Neural cell (in vitro differentiated cells): Measurements from ENCODE around the gene COL28A1. TPM values are rescaled to one million over a fixed set of nuclear protein-coding genes. Genes with fewer than 3 reads are reported as not detected.
A peak's percentile ranks its signal among the peaks of the same experiment; 100 is the strongest.

Experiments used
- H2AFZ ChIP-seq: fragments of 200-600, 300-800 bp; sonication (generic), shearing (Covaris generic); 2 replicates; pipeline ENCODE4 v1.6.0; 2014; ENCODE audit warnings: low read depth, mild to moderate bottlenecking, antibody characterized with exemption, low read length, moderate library complexity
- H3F3A ChIP-seq: fragments of 200-600 bp; shearing (Covaris generic); 2 replicates; pipeline ENCODE4 v1.6.1; 2016; ENCODE audit warnings: mild to moderate bottlenecking, moderate library complexity, mixed read lengths, antibody characterized with exemption, low read length; ENCODE audit not compliant: insufficient read depth, poor library complexity, severe bottlenecking
- H3K27ac ChIP-seq: fragments of 200-600, 300-800 bp; sonication (generic), shearing (Covaris generic); 2 replicates; pipeline ENCODE4 v1.5.1; 2014; ENCODE audit warnings: mild to moderate bottlenecking, low read length, moderate library complexity
- H3K27me3 ChIP-seq: fragments of 300-800, 200-600 bp; sonication (generic), shearing (Covaris generic); 2 replicates; pipeline ENCODE4 v1.6.0; 2014; ENCODE audit warnings: mild to moderate bottlenecking, low read depth, low read length, moderate library complexity; ENCODE audit not compliant: insufficient read depth
- H3K36me3 ChIP-seq: fragments of 300-800, 200-600 bp; sonication (generic), shearing (Covaris generic); 2 replicates; pipeline ENCODE4 v1.5.1; 2014; ENCODE audit warnings: mild to moderate bottlenecking, antibody characterized with exemption, low read length, moderate library complexity; ENCODE audit not compliant: insufficient read depth
- H3K4me2 ChIP-seq: fragments of 300-800, 200-600 bp; sonication (generic), shearing (Covaris generic); 2 replicates; pipeline ENCODE4 v1.6.0; 2014; ENCODE audit warnings: mild to moderate bottlenecking, low read length
- H3K4me3 ChIP-seq: fragments of 300-800, 200-600 bp; sonication (generic), shearing (Covaris generic); 2 replicates; pipeline ENCODE4 v1.5.1; 2014; ENCODE audit warnings: mild to moderate bottlenecking, low read length, moderate library complexity
- H3K79me2 ChIP-seq: fragments of 200-600 bp; shearing (Covaris generic); replicated peaks from 2 replicates; pipeline ENCODE4 v1.6.0; 2014; ENCODE audit warnings: mild to moderate bottlenecking, low read length, moderate library complexity; ENCODE audit not compliant: insufficient read depth
- H3K9ac ChIP-seq: fragments of 300-800, 200-600 bp; sonication (generic), shearing (Covaris generic); 2 replicates; pipeline ENCODE4 v1.6.1; 2016; ENCODE audit warnings: mild to moderate bottlenecking, low read length, mixed read lengths
- H3K9me2 ChIP-seq: fragments of 200-600 bp; shearing (Covaris generic); 2 replicates; pipeline ENCODE4 v1.6.1; 2016; ENCODE audit warnings: mild to moderate bottlenecking, low read length, mixed read lengths; ENCODE audit not compliant: insufficient read depth
- H3K9me3 ChIP-seq: fragments of 200-600, 300-800 bp; sonication (generic), shearing (Covaris generic); 2 replicates; pipeline ENCODE4 v1.6.1; 2016; ENCODE audit warnings: mild to moderate bottlenecking, mixed run types, low read length, moderate library complexity, mixed read lengths
- H4K20me1 ChIP-seq: fragments of 200-600 bp; shearing (Covaris generic); 2 replicates; pipeline ENCODE4 v1.6.1; 2016; ENCODE audit warnings: mild to moderate bottlenecking, mixed run types; ENCODE audit not compliant: insufficient read depth
- CTCF ChIP-seq: fragments of 450-650 bp; IDR thresholded peaks from 2 replicates; pipeline ENCODE4 v1.5.1; 2014; ENCODE audit warnings: antibody characterized with exemption, mild to moderate bottlenecking, moderate library complexity; ENCODE audit not compliant: poor library complexity, severe bottlenecking
- EP300 ChIP-seq: fragments of 450-650 bp; conservative IDR thresholded peaks from 2 replicates; pipeline ENCODE4 v1.6.1; 2014; ENCODE audit warnings: antibody characterized with exemption, mild to moderate bottlenecking, moderate library complexity; ENCODE audit not compliant: poor library complexity, severe bottlenecking
- EZH2 ChIP-seq: fragments of 200-600, 300-800 bp; shearing (Covaris generic), sonication (generic); IDR thresholded peaks from 2 replicates; pipeline ENCODE4 v1.6.1; 2014; ENCODE audit warnings: antibody characterized with exemption, low read length, borderline replicate concordance, mild to moderate bottlenecking; ENCODE audit not compliant: insufficient read depth, poor library complexity, severe bottlenecking
- MXI1 ChIP-seq: fragments of 450-650 bp; conservative IDR thresholded peaks from 2 replicates; pipeline ENCODE4 v1.6.1; 2014; ENCODE audit warnings: antibody characterized with exemption, mild to moderate bottlenecking; ENCODE audit not compliant: poor library complexity, severe bottlenecking
- POLR2AphosphoS5 ChIP-seq: IDR thresholded peaks from 2 replicates; pipeline ENCODE4 v1.6.1; 2012
- RAD21 ChIP-seq: fragments of 450-650 bp; conservative IDR thresholded peaks from 2 replicates; pipeline ENCODE4 v1.6.1; 2014; ENCODE audit warnings: antibody characterized with exemption, mild to moderate bottlenecking, moderate library complexity
- SMC3 ChIP-seq: fragments of 450-650 bp; conservative IDR thresholded peaks from 2 replicates; pipeline ENCODE4 v1.6.1; 2014; ENCODE audit warnings: antibody characterized with exemption, mild to moderate bottlenecking, moderate library complexity; ENCODE audit not compliant: poor library complexity
- TAF1 ChIP-seq: IDR thresholded peaks from 2 replicates; pipeline ENCODE4 v1.6.1; 2012; ENCODE audit warnings: low read depth
- polyA plus RNA-seq: library from polyadenylated mRNA; depleted of rRNA; stranded (reverse); fragments of >200 nt; gene quantifications from 2 replicates; pipeline ENCODE4 v1.2.3, GENCODE V29; 2014
- TF ChIP-seq, protein P1 (sequence below): IDR thresholded peaks from 2 replicates; pipeline ENCODE4 v1.6.1; 2012; ENCODE audit warnings: borderline replicate concordance

The COL28A1 gene
- polyA plus RNA-seq, 1 donor from 2014 or later = 1.0 TPM

DNA sequence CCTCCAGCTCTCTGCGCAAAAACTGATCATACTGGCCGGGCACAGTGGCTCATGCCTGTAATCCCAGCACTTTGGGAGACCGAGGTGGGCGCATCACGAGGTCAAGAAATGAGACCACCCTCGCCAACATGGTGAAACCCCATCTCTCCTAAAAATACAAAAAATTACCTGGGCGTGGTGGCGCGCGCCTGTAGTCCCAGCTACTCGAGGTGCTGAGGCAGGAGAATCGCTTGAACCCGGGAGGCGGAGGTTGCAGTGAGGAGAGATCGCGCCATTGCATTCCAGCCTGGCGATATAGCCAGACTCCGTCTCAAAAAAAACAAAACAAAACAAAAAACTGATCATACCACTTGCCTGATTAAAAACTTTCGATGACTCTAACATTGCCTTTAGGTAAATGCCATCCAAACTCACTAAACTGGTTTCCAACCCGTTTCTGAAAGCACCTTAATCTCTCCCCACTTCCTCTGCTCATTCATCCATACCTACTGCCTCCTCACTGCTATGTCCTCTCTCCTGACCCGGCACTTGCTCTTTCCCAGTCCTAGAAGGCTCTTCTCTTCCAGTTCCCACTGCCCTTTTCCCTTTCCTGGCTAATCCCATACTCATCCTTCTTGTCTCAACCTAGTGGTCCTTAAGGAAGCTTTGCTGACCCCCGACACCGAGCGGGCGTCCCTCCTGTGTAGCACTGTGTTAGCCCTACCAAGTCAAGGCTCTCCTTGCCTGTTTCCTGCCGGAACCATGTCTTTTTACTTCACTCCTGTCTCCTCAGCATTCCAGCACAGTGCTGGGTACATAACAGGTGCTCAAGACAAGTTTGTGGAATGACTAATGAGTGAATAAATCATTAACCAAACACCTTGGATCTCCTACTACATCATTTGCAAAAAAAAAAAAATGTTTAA lies 30.3 kb upstream of the COL28A1 start:
- Histone ChIP-seq H3K27ac (no peak overlapping the region), H3K9ac (peak overlapping the region; percentile 74)
- TF ChIP-seq EZH2 = no peak
- TF ChIP-seq POLR2AphosphoS5 = no peak
- no peak for TF ChIP-seq EP300
- no peak for TF ChIP-seq MXI1
- no peak for TF ChIP-seq RAD21
- TF ChIP-seq CTCF = no peak
- no peak for TF ChIP-seq TAF1
- TF ChIP-seq, protein P1, sequence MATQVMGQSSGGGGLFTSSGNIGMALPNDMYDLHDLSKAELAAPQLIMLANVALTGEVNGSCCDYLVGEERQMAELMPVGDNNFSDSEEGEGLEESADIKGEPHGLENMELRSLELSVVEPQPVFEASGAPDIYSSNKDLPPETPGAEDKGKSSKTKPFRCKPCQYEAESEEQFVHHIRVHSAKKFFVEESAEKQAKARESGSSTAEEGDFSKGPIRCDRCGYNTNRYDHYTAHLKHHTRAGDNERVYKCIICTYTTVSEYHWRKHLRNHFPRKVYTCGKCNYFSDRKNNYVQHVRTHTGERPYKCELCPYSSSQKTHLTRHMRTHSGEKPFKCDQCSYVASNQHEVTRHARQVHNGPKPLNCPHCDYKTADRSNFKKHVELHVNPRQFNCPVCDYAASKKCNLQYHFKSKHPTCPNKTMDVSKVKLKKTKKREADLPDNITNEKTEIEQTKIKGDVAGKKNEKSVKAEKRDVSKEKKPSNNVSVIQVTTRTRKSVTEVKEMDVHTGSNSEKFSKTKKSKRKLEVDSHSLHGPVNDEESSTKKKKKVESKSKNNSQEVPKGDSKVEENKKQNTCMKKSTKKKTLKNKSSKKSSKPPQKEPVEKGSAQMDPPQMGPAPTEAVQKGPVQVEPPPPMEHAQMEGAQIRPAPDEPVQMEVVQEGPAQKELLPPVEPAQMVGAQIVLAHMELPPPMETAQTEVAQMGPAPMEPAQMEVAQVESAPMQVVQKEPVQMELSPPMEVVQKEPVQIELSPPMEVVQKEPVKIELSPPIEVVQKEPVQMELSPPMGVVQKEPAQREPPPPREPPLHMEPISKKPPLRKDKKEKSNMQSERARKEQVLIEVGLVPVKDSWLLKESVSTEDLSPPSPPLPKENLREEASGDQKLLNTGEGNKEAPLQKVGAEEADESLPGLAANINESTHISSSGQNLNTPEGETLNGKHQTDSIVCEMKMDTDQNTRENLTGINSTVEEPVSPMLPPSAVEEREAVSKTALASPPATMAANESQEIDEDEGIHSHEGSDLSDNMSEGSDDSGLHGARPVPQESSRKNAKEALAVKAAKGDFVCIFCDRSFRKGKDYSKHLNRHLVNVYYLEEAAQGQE = no peak
- no peak for TF ChIP-seq SMC3

GRCh38 chr7:7565018-7565680 lies 29.5 kb upstream of the COL28A1 start:
- Histone ChIP-seq H2AFZ (no peak overlapping the region), H3F3A (peaks cover 3% of the 10 kb centered on the region), H3K36me3 (no peaks in the 10 kb centered on the region), H3K9ac (no peak overlapping the region), H3K27me3 (no peaks in the 10 kb centered on the region), H3K9me3 (no peaks in the 10 kb centered on the region), H3K9me2 (no peaks in the 10 kb centered on the region), H3K4me3 (no peak overlapping the region), H3K27ac (no peak overlapping the region), H3K79me2 (peaks cover 21% of the 10 kb centered on the region), H4K20me1 (no peaks in the 10 kb centered on the region), H3K4me2 (no peak overlapping the region)
- TF ChIP-seq RAD21 = no peak
- no peak for TF ChIP-seq TAF1
- no peak for TF ChIP-seq POLR2AphosphoS5
- no peak for TF ChIP-seq CTCF
- TF ChIP-seq EP300 = no peak
- no peak for TF ChIP-seq MXI1
- TF ChIP-seq SMC3 = no peak
- TF ChIP-seq EZH2 = no peak
- TF ChIP-seq, protein P1 = no peak

More for the DNA sequence above, 30.3 kb upstream of the COL28A1 start:
- peak overlapping the region; percentile 84 for H3K4me3 ChIP-seq
- no peaks in the 10 kb centered on the region for H3K36me3 ChIP-seq
- peak overlapping the region; percentile 45 for H3K4me2 ChIP-seq
- H3K27me3 ChIP-seq = no peaks in the 10 kb centered on the region
- peaks cover 22% of the 10 kb centered on the region for H3K79me2 ChIP-seq
- peaks cover 3% of the 10 kb centered on the region for H3F3A ChIP-seq
- no peaks in the 10 kb centered on the region for H4K20me1 ChIP-seq
- H3K9me3 ChIP-seq = no peaks in the 10 kb centered on the region
- peak overlapping the region; percentile 27 for H2AFZ ChIP-seq
- H3K9me2 ChIP-seq = no peaks in the 10 kb centered on the region
